GM18907 (cell line): ENCODE data around the gene NIN.

Source experiments
- ATAC-seq: cut with Tn5 transposase; IDR thresholded peaks from one replicate; pipeline ENCODE4 v1.9.1; 2021; ENCODE audit warnings: mild to moderate bottlenecking, moderate library complexity; ENCODE audit not compliant: unreplicated experiment

NIN gene

DNA sequence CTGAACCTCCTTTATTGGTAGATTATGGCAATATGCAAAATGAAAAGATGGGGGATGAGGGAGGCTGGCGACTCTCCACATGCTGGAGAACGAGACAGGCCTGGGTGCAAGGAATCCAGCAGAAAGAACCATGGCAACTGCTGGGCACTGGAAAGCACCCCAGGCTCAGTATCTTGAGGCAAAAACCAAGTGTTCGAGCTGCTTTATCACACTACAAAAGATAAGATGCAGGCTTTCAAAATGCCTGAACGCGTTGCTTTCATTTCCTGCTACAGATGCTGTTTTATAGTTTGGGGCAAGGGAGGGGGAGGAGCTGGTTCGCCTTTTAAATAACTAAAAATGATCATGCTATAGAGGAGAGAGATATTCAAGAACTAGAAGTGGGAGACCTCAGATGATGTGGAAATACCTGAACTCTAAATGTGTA is 38.9 kb downstream of the NIN start:
- ATAC-seq, result no peak

- peak; percentile 37 for ATAC-seq
Observed at GRCh38 chr14:50791201-50791600, 39.8 kb downstream of the NIN start.

DNA sequence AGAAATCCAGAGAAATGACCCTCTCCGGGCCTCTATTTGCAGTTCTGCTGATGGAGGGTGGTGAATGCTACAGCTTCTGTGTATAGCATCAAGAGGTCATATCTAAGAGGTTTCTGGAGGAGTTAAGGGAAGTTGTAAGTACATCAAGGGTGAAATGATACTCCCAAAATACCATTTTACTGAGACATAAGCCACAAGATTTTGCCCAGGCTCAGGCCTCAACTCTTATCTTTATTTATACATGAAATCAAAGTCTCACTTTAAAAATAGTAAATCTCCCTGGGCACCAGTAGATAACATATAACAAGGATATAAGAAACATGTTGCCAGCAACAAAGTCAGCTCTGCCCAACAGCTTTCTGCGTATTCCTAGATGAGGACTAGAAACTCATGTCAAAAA is 40.4 kb downstream of the NIN start:
- ATAC-seq, result peak; percentile 4

DNA sequence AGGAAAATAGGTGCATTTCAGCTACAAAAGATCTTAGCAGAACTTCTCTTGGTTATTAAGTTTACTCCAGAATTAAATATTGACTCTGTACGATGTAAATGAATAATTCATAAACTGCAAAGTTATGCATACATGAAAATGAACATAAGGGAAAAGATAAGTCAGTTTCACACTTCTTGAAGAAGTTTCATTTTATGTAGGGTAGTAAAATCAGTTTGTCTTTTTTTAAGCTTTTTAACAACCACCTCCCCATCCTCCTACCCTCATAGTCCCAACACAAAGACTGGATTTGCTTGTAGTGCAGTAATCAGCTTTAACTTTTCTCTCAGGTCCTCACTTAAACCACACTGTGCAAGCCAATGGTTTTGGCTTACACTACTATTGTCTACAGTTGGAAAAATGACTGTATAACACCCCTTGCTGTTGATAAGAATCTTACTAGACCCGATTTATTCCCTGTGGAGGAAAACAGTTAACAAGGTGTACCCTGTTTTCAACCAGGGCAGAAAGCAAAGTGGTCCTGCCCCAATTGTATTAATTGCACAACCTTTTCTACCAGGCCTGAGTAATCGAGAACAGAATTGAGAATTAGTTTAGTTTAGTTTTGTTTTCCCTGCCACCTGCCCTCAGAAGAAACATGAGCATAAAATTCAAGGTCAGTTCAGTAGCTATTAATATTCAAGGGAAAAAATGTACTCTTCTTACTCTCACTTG is 44.1 kb downstream of the NIN start:
- no peak for ATAC-seq

DNA sequence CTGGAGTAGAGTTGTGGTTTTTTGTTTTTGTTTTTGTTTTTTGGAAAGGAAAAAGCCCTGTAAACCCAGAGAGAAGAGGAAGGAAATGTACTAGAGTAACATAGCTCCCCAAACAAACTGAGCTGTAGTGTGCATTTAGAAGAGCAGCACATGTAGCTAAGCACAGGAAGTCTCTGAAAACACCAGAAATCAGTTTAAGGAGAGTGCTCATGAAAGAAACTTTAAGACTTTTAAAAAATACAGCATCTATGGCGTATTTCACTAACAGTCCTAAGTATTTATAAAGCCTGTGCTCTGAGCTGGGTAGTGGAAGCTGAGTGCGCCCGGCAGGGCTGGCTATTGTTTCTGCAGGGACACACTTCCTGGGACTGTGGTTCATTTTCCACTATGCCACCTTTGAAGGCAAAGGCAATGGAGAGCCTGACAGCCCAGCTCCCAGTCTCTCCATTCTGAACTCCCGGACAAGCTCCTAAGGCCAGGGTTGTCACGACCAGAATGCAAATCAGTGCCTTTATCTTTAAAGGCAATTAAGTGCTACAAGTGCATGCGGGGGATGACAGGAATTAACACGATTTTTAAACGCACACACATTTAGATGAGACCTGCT is 45.4 kb downstream of the NIN start:
- no peak for ATAC-seq

DNA sequence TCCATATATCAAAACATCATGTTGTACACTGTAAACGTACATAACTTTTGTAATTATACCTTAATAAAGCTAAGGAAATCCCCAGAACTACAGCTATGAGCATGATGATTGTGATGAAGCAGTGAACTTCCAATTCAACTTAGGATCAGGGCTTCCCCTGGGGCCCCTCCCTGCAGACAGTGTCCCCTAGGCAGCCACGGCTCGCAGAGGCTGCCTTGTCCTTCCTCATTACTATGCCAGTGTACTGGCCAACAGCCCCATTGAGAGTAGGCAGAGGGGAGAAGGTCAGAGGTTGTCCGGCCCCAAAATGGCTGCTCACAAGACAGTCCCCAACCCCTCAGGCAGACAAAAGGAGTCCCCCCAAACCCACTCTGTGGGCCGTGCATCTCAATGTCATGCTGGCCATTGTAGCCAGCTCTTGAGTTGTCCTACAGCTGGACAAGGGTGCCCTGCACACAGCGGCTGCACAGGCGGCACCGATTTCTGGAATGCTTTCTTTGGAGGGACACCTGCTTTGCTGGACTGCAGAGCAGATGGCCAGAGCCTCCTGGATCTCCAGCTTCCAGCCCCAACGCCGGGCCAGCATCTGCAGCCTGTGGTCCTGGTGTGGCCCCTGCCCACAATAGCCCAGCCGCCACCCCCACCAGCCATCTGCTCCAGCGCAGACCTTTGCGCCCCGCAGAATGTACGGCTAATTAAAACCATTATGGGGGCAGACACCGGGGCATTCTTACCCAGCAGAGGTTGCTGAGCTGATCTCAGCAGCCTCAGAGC is 46.1 kb downstream of the NIN start:
- no peak for ATAC-seq

GRCh38 chr14:50783563-50783962 is 47.4 kb downstream of the NIN start:
- no peak for ATAC-seq

DNA sequence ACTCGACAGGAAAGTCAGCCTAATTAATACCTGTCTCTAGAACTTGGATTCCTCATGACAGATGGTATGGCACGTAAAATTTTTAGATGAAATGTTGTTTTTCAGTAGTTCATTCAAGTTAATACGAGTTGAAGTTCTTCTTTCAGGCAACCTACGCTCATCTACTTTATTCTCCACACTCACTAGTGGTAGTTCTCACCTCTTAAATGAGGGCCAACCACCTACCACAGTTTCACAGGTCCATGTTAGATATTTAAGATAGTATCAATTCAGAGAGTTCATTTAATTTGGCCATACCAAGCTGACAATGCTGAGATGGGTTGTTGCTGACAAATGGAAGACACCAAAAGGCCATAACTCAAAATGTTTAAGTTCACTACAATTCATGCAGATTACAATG is 50.6 kb downstream of the NIN start:
- ATAC-seq, result no peak

DNA sequence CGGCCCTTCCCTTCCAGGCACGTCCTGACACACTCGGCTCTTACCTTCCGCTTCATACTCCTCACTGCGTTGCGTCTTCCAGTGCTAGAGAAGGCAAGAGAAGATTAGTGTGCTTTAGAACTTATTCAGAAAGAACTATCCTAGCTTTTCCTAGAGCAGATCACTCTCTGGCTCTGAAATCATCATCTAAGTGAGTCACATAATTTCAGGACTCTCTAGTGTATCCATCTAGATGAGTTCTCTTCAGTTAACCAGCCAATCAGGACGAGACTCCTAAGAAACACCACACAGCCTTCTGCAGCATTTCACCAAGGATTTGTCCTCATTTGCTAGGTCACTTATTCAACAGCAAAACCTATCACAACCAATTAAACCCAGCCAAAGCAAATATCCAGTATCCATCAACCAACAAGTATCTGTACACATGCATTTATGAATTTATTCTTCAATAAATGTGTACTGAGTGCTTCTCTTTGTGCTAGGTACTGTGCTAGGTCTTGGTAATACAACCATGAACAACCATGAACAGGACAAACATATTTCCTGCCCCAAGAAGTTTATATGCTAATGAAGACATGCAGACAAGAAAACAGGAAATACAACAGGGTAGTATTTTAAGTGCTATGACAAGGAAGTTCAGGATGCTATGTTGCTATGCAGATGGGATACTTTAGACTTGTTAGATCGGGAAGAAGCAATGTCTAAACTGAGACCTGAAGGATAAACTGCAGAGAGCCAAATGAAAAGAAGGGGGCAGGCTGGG is 52.1 kb downstream of the NIN start:
- ATAC-seq, result no peak

DNA sequence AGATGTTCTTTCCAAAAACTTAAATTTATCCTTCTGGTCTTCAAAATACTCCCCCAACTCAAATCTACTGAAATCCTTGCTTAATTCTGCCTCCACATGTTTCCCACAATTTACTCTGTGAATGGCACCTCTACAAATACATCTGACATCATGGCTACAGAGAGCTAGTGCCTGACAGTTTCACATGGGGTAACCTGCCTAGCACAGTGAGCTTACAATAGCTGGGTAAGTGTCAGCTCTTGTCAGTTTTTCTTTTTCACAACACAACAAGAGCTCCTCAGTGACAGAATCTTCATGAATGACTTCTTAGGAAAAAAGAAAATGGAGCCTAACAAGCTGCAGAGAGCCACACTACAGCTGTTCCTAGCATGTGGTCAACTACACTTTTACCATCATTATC is 54.4 kb downstream of the NIN start:
- ATAC-seq, result no peak

DNA sequence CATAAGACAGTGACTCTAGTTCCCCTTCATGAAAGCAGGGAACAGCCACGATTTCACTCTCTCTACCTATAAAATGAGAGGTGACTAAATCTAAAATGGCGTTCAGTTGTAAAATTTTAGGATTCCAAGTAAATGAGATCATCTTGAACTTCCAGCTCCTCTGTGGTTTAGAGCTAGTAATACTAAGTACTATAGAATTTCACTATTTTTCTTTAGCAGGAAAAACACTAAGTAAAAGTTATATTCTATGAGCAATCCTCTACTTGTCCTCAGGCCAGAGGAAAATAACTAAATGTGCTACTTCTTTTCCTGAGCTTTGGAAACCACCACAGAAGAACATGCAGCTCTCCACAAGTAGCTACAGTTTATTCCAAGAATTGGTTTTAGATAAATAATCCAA is 55.6 kb downstream of the NIN start:
- no peak for ATAC-seq

DNA sequence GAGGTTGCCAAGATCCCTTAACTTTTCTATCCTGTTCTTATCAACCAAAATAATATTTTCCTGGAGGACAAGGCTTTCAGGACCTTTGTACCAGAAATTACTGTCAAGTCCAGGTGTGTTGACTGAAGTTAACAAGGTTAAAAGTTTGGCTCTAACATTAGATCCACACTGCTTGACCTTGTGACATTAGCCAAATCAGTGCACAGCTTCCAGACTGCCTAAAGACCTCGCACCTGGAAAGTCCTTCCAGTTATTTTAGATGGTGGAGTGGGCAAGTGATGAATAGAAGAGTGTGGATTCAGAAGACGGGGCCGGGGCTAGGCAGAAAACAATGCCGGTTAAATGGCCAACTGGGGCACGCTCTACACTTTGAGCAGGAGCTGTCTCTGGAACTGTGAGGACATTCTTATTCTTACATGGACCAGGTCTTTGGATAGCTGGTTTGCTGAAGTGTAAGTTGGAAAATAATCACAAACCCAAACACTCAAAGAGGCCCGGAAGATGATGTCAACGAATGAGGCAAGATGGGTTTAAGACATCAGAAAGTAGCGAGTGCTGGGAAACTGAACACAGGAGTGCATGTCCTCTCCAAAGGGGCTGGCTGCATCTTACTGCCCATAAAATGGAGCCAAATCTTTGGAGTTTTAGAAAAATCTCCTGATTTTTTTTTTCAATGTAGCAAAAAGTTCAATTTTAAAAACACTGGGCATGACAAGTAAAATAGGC is 56.3 kb downstream of the NIN start:
- no peak for ATAC-seq

DNA sequence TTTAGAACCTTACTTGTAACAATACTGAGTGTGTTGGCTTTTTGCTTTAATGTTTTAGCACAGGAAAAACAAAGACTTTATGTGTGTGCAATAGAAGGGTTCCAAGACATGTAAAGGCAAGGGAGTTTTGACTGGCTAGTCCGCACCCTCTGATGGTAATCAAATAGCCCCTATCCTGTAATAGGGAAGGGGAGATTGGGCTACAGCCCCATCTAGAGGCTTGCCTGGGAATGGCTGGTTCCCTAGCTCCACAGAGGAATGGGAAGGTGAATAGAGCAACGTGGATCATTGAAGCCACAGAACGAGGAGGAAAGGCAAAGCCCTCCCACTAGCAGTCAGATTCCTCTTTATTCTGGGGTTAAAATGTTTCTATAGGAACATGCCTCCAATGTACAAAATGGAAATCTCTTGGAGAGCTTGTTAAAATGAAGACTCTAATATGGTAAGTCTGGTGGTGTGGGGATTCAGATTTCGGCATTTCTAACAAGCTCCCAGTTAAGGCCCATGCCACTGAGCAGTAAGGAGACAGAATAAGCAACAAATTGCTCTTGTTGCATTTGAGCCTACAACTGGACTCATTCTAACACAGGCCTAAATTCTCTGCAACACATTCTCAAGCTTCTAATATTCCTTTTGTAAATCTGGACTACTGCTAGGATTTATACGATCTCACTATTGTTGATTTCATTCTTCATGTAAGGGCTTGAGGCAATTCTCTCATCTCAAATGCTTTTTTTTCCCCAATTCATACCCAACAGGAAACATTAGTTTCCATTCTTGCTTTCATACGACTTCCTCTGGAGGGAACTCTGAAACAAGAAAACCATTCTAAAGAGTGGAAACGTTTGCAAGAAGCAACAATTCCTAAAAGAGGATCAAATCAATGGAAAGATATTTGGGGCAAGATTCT is 57.1 kb downstream of the NIN start:
- ATAC-seq, result no peak

- no peak for ATAC-seq
Observed at GRCh38 chr14:50772412-50772811, 58.5 kb downstream of the NIN start.

GRCh38 chr14:50770586-50770985 is 60.4 kb downstream of the NIN start:
- ATAC-seq, result no peak

- ATAC-seq, result no peak
Observed at GRCh38 chr14:50769863-50770500, 61.0 kb downstream of the NIN start.

- ATAC-seq, result no peak
Observed at GRCh38 chr14:50768680-50769079, 62.3 kb downstream of the NIN start.

DNA sequence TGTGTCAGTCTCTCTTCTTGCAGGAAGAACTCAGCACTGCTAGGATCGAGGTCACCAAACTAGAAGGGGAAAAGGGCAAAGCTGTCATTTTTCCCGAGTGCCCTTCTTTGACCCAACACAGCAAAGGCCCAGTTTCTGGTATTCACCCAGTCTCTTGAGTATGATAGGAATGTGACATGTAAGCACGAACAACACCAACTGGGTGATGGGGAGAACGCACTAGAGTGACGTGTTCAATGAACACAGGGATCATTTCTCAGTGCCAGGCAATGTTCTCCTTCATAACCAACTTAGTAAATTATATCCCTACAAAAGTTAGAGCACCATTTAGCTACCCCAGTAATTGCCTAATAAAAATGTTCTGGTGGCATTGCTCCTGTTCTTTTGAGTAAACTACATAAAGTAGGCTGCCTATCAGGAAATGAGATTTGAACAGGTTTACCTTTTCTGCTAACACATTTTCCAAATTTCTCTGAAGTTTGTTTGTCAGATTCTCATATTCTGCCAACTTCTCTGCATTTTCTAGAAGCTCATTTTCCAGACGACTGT is 64.5 kb downstream of the NIN start:
- no peak for ATAC-seq
